ENCODE data around the gene PLPPR1.
"Not testable (repeated sequence)": the region's sequence is repeated elsewhere in the genome, so short reads cannot be mapped to it uniquely, and the experiment has no call there.

Gene PLPPR1

DNA sequence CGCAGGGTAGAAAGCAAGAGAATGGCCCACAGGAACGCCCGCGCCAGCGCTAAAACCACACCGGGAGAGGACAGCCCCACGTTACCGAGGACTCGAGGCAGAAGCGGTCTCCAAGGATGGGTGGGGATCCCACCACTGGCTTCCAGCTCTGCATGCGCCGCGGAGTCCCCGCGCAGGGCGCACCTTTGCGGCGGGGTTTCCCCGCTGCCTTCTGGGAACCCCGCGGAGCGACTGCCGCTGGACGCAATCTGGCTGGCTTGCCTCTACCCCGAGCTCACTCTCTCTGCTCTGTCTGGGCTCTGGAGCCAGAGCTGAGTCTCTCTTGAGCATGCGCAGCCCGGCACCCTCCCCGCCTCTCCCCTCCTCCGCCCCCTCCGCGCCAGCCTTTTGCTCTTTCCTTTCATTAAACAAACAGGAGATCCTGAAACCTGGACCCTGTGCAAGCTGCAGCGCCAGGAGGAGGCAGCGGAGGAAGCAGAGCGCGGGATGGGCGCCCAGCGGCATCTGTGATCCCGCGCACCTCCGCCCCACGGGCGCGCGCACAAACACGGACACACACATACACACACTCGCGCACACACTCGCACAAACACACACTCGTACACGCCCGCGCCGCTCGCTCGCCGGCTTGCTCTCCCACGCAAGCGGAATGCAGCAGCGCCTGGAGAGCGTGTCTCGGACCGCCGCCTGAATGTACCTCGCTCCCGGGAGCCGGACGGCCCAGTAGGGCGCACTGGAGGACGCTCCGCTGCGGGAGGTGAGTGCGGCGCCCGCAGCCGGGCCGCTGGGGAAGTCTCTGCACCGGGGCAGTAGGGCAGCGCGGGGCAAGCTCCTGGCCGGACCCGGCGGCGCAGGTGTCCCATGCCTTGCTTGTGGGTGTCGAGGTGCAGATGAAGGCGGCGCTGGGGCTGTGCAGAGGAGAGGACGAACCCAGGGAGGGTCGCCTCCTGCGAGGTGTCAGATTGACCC lies at the start of gene PLPPR1:
Gene PLPPR1, plus strand, starts transcription at position 382 of the 969 bp plus-strand sequence.
- peak; percentile 95 for DNase-seq

DNA sequence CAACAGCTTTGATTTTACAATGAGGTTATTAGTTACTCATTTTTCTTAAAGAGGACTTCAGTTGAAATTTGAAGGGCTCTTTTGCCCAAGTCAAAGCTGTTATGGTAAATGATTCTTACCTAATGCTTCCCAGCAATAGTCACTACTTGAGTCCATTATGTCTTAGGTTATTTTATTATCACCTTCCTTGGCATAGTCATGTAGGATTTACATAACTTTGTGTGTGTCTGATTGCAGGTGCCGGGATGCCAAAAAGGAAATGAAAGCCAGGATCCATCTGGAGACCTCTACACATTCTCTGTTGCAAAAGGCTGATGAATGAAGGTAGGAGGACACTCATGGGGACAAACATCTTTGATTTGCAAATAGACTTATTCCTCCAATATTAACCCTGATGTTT lies 38.8 kb upstream of the PLPPR1 start:
- DNase-seq, result no peak

DNA sequence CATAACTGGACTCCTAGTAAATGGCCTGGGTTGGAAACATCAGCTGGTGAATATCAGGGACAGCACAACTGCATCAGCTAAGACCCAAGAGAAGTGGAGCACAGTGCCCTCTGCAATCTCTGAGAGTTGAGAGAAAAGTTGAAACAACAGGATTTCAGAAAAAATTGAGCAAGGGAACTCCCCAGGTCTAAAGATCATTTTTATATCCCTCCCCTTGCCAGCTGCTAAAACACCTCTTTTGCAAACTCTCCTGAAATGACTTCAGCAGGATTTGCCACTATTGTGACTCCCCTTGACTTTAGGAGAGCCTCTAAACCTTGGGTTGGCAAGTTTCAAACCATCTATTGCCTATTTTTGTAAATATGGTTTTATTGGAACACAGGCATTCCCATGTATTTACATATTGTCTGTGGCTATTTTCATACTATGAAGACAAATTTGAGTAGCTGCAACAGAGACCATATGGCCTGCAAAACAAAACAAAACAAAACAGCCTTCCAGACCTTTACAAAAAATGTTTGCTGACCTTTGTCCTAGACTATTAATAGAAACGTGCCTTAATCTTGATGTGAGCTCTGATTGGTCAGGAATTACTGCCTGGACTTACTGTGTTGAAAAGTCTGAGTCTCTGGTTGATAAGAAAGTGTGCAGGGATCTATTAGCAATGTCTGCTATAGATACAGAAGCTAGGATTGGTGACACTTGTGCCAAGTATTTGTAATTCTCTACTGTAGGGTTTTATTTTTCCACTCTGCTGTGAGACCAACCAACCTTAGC lies 37.7 kb upstream of the PLPPR1 start:
- DNase-seq, result peak; percentile 50

DNA sequence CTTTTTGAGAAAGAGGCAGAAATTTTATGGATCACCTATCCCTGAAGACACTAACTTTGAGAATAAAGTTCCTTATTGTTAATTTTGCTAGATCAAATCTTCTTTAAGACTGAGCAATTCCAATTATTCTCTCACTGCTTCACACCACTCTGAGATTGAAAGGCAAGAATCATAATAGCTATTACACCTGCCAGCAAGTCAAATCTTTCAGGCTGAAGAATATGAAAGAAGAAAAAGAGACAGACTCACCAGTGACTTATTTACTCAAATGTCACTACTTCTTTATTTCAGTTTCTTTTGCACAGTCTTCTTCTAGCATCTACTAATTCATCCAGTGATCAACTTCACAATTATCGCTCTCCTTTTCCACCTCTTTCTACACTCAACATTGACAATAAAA lies 35.9 kb upstream of the PLPPR1 start:
- no peak for DNase-seq

DNA sequence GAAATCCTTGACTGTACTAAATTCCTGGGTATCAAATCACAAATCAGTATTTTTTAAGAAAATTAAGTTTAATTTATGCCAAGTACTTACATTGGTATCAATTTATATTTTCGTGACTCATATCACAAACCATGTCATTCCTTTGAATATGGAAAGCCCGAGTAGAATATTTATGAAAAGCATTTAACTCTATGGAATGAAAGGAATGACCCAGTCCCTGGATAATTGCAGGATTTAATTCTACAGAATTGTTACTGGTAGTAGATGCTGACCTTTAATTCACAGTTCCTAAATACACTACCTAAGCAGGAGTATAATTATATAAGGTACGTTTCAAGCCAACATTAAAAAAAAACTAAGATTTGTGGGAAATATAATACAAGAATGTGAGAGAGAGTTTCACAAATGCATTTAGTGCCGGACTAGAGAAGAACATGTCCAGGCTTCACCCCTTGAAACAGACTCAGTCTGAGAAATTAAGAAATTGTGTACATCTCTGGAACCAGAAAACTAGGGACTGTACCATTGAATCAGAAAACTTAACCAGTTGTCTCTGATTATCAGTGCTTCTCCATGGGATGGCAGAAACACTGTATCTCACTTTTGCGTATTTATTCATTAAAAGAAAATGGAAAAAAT lies 28.5 kb upstream of the PLPPR1 start:
- DNase-seq, result no peak

DNA sequence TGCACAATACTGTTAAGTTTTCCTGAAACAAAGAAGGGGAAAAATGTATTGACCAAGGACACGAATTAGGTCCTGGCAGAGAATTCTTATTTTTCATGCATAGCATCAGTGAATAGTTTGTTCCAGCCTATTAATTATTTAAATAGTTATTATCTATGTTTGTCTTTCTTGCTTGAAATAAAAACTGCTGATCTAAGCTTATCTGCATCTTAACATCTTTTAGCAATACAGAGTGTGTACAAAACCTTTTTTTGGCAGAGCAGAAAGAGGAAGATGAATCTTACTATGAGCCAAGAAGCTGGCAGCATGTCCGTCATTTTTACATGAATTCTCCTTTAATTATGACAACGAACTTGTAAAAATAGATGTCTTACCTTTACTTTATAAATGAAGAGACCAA lies 23.3 kb upstream of the PLPPR1 start:
- DNase-seq, result no peak

DNA sequence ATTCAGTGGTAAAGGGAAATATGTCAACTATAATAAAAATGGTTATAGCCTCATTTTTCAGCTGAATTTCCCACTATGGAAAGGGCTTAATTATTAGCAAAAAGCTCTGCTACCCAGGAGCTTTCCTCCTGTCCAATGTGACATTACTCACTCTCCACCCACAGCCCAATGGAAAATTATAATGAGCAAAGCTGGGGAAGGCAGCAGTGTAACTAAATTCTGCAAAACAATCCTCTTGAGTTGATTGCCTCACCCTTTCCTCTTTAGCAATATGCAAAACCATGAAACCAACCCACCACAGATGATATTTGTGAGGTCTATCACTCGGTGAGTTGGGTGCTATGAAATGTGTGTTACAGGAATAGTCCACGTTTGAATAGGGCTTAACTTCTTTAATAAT lies 14.0 kb upstream of the PLPPR1 start:
- no peak for DNase-seq

DNA sequence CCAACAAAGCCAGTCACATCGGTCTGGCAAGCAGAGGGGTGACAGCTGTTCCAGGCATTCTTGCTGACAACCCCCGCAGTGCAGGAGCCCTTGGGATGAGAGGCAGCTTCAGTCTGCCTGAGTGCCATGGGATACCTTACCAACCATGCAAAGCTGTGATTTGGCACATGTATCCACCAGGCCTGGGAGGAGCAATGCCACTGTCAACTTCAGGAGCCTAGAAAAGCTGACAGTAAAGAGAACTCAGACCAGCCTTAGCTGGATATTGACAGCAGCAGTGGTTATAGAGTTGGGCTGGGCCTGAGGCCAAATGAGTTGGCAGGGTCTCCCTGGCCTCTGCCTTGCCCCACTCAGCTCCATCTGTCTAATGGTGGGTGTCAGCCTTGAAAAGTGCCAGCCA lies 10.1 kb upstream of the PLPPR1 start:
- DNase-seq, result peak; percentile 85

DNA sequence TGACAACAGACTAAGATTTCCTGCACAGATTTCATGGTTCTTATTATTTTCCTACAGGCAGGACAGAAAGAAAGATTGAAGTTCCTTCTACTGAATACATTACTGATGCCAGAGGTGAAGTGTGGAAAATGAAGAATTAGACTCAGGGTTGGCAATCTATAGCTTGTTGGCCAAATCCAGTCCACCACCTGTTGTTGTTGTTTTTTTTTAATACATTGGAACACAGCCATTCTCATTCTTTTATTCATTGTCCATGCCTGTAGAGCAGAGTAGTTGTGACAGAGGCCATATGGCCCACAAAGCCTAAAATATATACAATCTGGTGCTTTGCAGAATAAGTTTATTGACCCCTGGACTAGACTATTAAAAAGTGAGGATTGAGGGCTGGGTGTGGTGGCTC lies 5.8 kb upstream of the PLPPR1 start:
- peak; percentile 77 for DNase-seq

DNA sequence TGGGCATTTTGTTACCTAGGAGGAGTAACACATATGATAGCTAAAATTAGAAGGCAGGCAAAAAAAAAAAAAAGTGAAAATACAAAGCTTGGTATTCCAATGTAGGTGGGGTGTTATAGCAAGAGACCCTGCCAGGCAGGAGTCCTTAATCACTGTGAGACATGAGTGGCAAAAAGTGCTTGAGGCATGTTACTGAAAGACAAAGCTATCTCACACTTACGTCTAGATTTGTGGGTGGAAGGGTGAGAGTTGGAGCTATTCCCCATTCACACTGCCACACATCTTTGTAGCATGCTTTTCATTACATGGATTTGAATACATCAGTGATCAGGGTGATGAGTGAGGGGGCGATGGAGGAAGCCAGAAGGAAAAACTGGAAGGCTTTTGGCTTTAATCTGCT lies 2.6 kb upstream of the PLPPR1 start:
- DNase-seq, result no peak

DNA sequence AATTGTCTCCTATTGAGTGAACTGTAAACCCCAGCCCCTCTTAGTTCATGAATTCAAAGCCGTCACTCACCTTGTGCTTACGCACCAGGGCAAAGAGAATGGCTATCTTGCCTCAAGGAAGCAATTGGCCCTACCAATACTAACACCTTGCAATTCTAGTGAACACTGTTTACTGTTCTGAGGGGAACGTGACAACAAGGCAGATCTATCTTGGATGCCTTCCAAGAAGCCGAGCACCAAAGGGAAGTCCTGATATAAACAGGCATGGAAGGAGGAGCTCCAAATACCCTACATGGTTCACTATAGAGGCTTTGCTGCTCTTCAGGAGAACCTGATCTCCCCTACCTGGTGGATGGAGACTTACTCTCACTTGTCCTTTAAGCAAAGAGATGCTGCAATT lies 1.7 kb upstream of the PLPPR1 start:
- DNase-seq, result peak; percentile 82

DNA sequence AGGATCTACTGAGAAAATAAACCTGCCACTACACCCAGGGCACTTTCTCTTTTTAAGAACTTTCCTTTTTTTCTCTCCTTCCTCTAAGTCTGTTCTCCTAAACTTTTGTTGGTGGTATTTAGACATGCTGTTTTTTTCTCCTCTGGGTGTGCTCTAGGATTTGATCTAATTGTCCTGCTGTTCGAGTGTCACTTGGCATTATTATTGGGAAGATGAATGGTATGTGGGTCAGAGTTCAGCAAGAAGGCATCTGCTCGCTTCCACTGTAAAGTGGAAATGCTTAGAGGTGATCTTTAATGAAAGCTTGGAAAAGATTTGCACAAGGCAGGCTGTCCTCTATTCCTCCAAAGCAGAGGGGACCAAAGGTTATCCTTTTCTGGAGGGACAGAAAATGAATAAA lies 1.3 kb upstream of the PLPPR1 start:
- DNase-seq, result peak; percentile 76

DNA sequence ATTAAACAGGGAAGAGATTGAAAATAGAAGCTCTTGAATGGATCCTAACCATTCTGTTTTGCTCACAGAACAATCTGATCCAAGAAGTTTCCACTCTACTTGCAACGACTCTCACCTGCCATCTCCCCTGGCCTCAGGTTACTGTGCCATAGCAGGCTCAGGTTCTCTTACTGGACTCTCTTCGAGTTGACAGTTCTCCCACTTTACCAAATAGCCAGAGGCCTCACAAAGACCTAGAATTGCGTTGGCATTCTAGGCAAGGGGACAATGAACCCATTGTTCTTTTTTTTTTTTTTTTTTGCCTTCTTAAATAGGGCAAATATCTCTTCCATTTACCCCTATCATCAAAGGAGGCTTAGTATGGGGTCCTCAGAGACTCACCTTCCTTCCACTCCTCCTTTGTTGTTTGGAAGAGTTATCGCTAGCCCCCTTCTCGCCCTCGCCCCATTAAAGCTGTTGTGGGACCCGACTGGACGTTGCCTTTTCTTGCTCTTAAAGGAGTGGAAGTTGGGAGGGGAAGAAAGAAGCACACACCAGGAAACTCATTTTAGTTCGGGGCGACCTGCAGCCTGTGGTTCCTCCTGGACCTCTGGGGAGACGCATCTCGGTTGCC lies 688 bp upstream of the PLPPR1 start:
- peak; percentile 41 for DNase-seq

DNA sequence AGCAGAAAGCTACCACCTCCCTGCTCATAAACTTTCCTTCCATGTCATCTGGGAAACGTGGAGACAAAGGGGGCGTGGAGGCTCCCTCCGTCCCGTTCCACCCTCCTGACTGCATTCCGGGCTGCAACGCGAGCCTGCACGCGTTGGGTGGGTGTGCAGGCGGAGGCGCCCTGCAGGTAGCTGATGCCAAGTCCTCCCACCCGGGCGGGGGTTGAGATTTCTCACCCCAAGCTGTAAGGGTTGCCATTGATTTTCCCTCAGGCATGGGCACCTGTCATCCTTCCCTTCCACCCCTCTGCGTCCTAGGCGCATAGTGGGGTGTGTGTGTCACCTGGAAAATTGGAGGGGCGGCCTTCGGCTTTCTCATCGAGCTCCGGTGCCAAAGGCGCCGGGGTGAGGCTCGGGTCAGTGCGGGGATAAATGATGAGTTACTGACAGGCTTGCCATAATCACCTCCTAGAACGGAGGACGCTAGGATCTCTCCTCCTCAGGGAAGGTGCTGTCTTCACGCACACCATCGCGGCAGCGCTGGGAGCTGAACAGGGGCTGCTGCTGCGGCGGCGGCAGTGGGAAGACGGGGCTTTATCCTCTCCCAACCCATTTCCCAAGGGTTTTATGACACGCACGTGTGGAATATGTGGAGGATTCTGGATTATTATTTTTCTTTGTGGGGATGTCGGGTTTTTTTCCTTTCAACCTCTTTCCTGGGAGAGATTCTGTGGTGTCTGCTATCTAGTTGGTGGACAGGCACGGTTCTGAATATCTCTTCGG lies 973 bp downstream of the PLPPR1 start:
- peak; percentile 54 for DNase-seq

DNA sequence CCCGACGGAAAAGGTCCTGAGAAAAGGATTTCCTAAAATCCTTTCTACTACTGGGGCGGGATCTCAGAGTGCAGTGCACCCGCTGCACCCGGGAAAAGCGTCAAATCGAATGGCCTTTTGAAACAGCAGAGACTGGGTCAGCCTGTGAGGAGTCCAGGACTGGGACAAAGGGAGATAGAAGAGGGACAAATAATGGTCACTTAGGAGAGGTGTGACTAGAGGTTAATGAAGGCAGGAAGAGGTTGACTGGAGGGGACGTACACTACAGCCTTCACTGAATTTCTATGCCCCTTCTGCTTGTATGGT lies 1.5 kb downstream of the PLPPR1 start:
- DNase-seq, result no peak

DNA sequence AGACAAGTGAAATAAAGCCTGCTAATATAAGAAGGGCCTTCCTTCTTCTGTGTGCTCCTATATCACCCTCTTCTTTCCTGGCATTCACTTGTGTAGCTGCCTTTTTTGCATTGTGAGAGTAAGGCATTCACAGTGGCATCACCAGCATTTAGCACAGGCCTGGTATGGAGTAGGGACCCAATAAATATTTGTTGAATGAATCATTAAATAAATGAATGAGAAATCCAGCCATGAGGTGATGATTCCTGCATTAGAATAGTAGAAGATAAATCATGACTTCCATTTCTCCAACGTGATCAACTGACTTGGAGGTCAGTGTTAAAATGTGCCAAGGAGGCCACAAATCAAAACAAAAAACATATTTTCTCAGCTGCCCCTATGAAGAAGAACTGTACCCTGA lies 3.9 kb downstream of the PLPPR1 start:
- DNase-seq, result no peak

DNA sequence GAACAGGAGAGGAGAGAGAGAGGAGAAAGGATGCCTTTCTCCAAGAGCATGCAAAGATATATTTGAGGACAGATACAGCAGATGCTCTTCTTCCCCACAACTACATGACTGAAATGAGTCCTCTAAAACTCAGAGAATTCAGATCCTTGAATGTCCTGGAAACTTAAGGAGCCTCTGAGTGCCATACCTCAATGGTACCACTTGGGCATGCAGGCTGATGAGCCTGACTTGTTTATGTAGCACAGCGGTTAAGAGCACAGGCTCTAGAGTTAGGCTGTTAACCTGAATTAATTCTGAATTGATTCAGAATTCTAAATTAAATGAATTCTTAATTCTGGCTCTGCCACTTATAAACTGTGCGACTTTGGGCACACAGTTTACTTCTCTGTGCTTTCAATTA lies 5.7 kb downstream of the PLPPR1 start:
- DNase-seq, result no peak

DNA sequence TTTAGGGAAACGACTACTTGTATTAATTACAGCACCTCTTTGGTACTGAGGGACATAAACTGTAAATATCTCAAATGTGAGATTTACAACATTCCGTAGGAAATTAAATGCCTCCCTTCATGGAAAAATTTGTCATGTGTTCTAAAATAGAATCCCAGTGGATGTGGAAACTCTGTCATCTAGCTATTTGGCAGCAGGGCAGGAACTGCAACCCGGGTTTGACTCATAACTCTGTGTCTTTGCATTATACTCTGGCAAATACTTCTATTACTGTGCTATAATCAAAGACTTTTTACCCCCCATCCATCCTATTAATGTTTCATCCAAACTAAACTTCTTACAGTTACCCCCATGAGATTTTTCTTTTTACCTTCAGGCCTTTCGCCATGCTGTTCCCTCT lies 6.6 kb downstream of the PLPPR1 start:
- DNase-seq, result no peak

DNA sequence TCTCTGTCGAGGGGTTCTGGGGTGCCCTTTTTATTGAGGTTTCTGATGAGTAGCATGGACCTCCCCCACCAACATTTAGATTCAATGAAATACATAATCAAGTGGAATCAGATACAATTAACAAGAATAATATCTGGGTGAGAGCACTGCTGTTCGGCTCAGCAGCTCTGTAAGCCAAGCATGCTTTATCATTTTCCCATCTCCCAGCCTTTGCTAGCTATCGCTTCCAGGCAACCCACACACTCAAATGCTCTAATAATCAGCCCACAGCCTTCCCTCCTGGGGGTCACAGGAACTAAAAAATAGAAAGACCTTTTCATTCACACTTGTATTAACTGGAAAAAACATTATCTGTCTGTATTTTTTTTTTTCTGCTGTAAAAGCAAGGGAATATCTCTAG lies 8.9 kb downstream of the PLPPR1 start:
- DNase-seq, result peak; percentile 49

DNA sequence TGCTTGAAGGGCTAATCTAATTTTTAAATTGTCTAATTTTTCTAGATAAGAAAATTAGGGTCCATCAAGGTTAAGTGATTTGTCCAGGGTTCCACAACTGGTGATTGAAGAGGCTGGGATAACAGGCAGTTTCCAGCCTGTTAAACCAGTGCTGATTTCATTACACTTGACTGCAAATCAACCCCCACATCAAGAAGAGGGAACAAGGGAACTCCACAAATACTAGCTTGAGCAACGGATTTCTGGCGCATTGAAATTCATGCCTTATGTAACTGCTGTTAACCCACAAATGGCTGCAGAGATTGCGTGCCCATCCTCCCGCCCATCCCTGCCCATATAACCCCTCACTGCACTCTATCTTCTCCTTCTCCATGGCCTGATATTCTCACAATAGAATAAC lies 10.0 kb downstream of the PLPPR1 start:
- no peak for DNase-seq

DNA sequence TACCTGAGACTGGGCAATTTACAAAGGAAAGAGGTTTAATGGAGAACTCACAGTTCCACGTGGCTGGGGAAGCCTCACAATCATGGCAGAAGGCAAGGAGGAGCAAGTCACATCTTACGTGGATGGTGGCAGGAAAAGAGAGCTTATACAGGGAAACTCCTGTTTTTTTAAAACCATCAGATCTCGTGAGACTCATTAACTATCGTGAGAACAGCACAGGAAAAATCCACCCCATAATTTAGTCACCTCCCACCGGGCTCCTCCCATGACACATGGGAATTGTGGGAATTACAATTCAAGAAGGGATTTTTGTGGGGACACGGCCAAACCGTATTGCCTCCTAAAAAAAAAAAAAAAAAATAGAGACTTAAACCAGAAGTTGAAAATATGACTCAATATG lies 11.1 kb downstream of the PLPPR1 start:
- not testable (repeated sequence) for DNase-seq

DNA sequence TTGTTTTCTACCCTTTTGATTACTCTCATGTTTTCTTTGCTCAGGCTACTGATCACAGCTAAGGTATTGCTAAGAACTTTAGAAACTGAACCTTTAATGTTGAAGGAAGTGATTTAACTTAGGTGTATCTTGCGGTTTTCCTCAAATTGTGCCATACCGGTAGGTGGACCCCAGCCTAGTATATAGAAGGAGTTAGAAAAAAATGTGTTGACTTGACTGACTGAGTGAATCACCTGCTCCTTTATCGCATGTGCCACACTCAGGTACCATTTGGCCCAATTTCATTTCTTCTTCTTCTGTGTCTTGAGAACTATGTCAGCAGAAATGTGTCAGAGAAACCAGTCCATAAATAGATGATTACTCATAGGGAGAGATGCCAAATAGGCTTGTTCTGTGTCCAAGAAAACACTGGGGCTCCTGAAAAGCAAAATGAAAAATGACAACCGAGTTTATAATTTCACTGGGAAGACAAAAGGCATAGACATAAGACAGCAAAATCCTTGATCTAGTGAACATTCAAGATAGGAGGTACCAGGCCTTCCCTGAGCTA lies 19.4 kb downstream of the PLPPR1 start:
- DNase-seq, result no peak
